Sigmoid colon (tissue), 4 donors: ENCODE results near the gene MED28.

Source experiments
- CTCF ChIP-seq, 4 experiments: fragments of 450-650 bp in 3 of 4; fragments of 200-600 bp in 1 of 4; IDR thresholded peaks; one replicate each; pipeline ENCODE4 v1.5.1; 2016 to 2019; ENCODE audit warnings: antibody characterized with exemption in 4 of 4, mild to moderate bottlenecking in 3 of 4, moderate library complexity in 2 of 4
- EP300 ChIP-seq, 4 donors: sonication (generic); formaldehyde crosslinking; IDR thresholded peaks; one replicate each; pipeline ENCODE4 v1.6.1; 2017; ENCODE audit warnings: antibody characterized with exemption in 4 of 4
- POLR2A ChIP-seq, 2 donors: fragments of 450-650 bp; IDR thresholded peaks; one replicate each; pipeline ENCODE4 v1.6.1; 2016; ENCODE audit warnings: antibody characterized with exemption in 2 of 2, mild to moderate bottlenecking in 2 of 2, moderate library complexity in 2 of 2
- POLR2AphosphoS5 ChIP-seq, 4 donors: sonication (generic); formaldehyde crosslinking; IDR thresholded peaks; one replicate each; pipeline ENCODE4 v1.6.1; 2017; ENCODE audit warnings: antibody characterized with exemption in 4 of 4

GRCh38 chr4:17630228-17630627, 15.8 kb downstream of the MED28 start:
- no peak for TF ChIP-seq CTCF (IDR thresholded peaks at IDR 0.05)
- no peak for TF ChIP-seq POLR2AphosphoS5 (IDR thresholded peaks at IDR 0.05)
- TF ChIP-seq POLR2A (IDR thresholded peaks at IDR 0.05), result no peak
- no peak for TF ChIP-seq EP300 (IDR thresholded peaks at IDR 0.05)
